ENCODE measurements around the gene TRIM37.

The TRIM37 gene

GRCh38 chr17:59151591-59151990, 44.9 kb upstream of the TRIM37 start:
- POLR2A ChIA-PET (ENCODE audit: low non-redundant PET): no interaction called here
- no peak for DNase-seq (ENCODE audit: low spot score)
- H3K27ac ChIP-seq: no peak overlapping the region
- TF ChIP-seq, protein P1, sequence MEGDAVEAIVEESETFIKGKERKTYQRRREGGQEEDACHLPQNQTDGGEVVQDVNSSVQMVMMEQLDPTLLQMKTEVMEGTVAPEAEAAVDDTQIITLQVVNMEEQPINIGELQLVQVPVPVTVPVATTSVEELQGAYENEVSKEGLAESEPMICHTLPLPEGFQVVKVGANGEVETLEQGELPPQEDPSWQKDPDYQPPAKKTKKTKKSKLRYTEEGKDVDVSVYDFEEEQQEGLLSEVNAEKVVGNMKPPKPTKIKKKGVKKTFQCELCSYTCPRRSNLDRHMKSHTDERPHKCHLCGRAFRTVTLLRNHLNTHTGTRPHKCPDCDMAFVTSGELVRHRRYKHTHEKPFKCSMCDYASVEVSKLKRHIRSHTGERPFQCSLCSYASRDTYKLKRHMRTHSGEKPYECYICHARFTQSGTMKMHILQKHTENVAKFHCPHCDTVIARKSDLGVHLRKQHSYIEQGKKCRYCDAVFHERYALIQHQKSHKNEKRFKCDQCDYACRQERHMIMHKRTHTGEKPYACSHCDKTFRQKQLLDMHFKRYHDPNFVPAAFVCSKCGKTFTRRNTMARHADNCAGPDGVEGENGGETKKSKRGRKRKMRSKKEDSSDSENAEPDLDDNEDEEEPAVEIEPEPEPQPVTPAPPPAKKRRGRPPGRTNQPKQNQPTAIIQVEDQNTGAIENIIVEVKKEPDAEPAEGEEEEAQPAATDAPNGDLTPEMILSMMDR (conservative IDR thresholded peaks at IDR 0.05; ENCODE audit: low read depth): no peak
- CTCF ChIA-PET: no interaction called here

GRCh38 chr17:59151006-59151405, 44.3 kb upstream of the TRIM37 start:
- DNase-seq (ENCODE audit: low spot score): no peak
- TF ChIP-seq, protein P1 (conservative IDR thresholded peaks at IDR 0.05; ENCODE audit: low read depth): no peak
- no peak overlapping the region for H3K27ac ChIP-seq
- POLR2A ChIA-PET (ENCODE audit: low non-redundant PET): no interaction called here
- CTCF ChIA-PET: no interaction called here

DNA sequence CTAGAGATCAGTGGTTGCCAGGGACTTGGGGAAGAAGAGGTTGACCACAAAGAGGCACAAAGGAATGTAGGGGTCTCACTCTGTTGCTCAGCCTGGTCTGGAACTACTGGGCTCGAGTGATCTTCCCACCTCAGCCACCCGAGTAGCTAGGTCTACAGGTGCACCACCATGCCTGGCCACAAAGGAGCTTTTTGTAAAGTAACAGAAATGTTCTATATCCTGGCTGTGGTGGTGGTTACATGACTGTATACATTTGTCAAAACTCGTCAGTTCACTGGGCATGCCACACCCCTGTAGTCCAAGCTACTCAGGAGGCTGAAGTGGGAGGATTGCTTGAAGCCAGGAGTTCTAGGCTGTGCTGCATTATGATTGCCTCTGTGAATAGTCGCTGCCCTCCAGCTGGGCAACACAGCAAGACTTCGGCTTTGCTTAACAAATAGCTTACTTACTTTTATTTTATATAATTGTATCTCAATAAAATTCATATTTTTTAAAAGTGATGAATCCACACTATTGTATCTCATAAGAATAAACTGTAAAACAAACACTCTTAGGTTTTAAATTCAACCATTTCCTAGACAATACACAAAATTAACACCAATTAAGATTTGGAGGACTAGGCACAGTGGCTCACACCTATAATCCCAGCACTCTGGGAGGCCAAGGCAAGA, 43.3 kb upstream of the TRIM37 start:
- no peak for DNase-seq (ENCODE audit: low spot score)
- TF ChIP-seq, protein P1 (conservative IDR thresholded peaks at IDR 0.05; ENCODE audit: low read depth): no peak
- POLR2A ChIA-PET (ENCODE audit: low non-redundant PET): interaction anchor here (0.6 kb wide), 2 partner anchors 12 to 414 kb away, joined by 3 to 10 read pairs; no protein-coding TSS in a partner anchor
- CTCF ChIA-PET: interaction anchor here (0.6 kb wide), 1 partner anchor 565 kb away, joined by 3 read pairs; no protein-coding TSS in a partner anchor
- peak overlapping the region; percentile 58 for H3K27ac ChIP-seq

DNA sequence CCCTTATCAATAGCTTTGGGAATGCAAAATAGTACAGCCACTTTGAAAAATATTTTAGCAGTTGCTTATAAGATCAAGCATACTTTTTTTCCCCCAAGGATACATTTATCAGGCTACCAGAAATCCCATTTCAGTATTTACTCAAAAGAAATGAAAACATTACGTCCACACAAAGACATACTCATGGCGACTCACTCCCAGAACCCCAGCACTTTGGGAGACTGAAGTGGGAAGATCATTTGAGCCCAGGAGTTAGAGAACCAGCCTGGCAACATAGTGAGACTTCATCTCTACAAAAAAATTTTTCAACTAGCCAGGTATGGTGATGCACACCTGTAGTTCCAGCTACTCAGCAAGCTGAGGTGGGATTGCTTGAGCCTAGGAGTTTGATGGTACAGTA, 42.4 kb upstream of the TRIM37 start:
- POLR2A ChIA-PET (ENCODE audit: low non-redundant PET): no interaction called here
- no peak overlapping the region for H3K27ac ChIP-seq
- CTCF ChIA-PET: interaction anchor here (1.0 kb wide), 1 partner anchor 17 kb away, joined by 3 read pairs; no protein-coding TSS in a partner anchor
- TF ChIP-seq, protein P1 (conservative IDR thresholded peaks at IDR 0.05; ENCODE audit: low read depth): no peak
- no peak for DNase-seq (ENCODE audit: low spot score)

- no peak for DNase-seq (ENCODE audit: low spot score)
- CTCF ChIA-PET: interaction anchor here (0.5 kb wide), 1 partner anchor 9 kb away, joined by 3 read pairs; no protein-coding TSS in a partner anchor
- TF ChIP-seq, protein P1 (conservative IDR thresholded peaks at IDR 0.05; ENCODE audit: low read depth): no peak
- no peak overlapping the region for H3K27ac ChIP-seq
- POLR2A ChIA-PET (ENCODE audit: low non-redundant PET): interaction anchor here (0.7 kb wide), 1 partner anchor 8 kb away, joined by 3 read pairs; no protein-coding TSS in a partner anchor
These were observed 39.0 kb upstream of the TRIM37 start for GRCh38 chr17:59145571-59146096.

DNA sequence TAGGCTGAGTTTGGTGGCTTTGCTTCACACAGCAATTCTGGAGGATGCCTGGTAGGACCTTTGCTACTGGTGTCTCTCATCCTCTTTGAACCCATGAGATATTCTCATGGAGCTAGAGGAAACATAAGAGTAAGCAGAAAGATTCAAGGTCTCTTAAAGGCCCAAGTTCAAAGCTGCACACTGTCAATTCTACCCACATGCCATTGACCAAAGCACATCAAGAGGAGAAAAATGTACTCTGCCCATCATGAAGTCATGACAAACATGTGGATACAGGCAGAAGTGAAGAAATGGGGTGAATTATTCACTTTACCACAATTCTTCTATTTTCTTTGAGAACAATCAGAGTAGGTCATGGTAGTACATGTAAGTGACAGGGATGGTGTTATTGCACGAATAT, 35.2 kb upstream of the TRIM37 start:
- POLR2A ChIA-PET (ENCODE audit: low non-redundant PET): no interaction called here
- H3K27ac ChIP-seq: peak overlapping the region; percentile 52
- CTCF ChIA-PET: interaction anchor here (0.6 kb wide), 1 partner anchor 925 kb away, joined by 4 read pairs; no protein-coding TSS in a partner anchor
- no peak for DNase-seq (ENCODE audit: low spot score)
- TF ChIP-seq, protein P1 (conservative IDR thresholded peaks at IDR 0.05; ENCODE audit: low read depth): no peak
